Left cardiac atrium (tissue), 4 donors: ENCODE data around the gene KIAA2012. TPM values are rescaled to one million over a fixed set of nuclear protein-coding genes. Genes with fewer than 3 reads are reported as not detected.
A peak's percentile ranks its signal among the peaks of the same experiment; 100 is the strongest.

Experiments used
- ATAC-seq, 2 donors: fragments of 200-7000 bp; cut with Tn5 transposase; one replicate each; pipeline ENCODE4 v1.9.1; 2020; ENCODE audit warnings: mild to moderate bottlenecking in 2 of 2, moderate library complexity in 2 of 2
- DNase-seq: peaks from one replicate; pipeline ENCODE4 v3.0.0-alpha.2; 2020
- intact Hi-C, 2 donors: fragments of 100-400 bp; cut with DNase I; formaldehyde crosslinking; loops; one replicate each; pipeline versions ENCODE4 v1.14.1 to v1.15.1; 2022 to 2023
- total RNA-seq, 2 donors: library from RNA; stranded (reverse); fragmentation: NEBNext Ultra II Directional; extraction: Animal tissue kit (Norgen Biotek cat#: 25700); gene quantifications; one replicate each; pipeline ENCODE4 v1.2.1, GENCODE V29; 2021
- donor health status: DM: no; HTN: yes; CAD: no.
- donor health status: DM: no; HTN: yes; CAD: no; lungs with severe emphysema.
- donor health status: DM: yes; HTN: yes; CAD: no.
- donor health status: Dilated cardiomyopathy.

The KIAA2012 gene
- total RNA-seq, 2 donors from 2014 or later: not detected

- no peak for ATAC-seq
- intact Hi-C loops: no loop called here
- DNase-seq: no peak
These were observed 6.2 kb upstream of the KIAA2012 start for GRCh38 chr2:202066875-202067274.

- DNase-seq: no peak
- intact Hi-C loops: no loop called here
- ATAC-seq: no peak
These were observed 5.5 kb upstream of the KIAA2012 start for GRCh38 chr2:202067589-202067988.

- ATAC-seq (no peak), DNase-seq (no peak)
- intact Hi-C loops: no loop called here
These were observed 3.6 kb upstream of the KIAA2012 start for GRCh38 chr2:202069170-202070067.

- DNase-seq: no peak
- intact Hi-C loops: no loop called here
- no peak for ATAC-seq
These were observed 1.9 kb upstream of the KIAA2012 start for GRCh38 chr2:202071107-202071506.

- ATAC-seq: no peak
- intact Hi-C loops: no loop called here
These were observed 829 bp upstream of the KIAA2012 start for GRCh38 chr2:202072226-202072625.

GRCh38 chr2:202074324-202074723, 1.3 kb downstream of the KIAA2012 start:
- DNase-seq (no peak), ATAC-seq (no peak)
- intact Hi-C loops: no loop called here

More at GRCh38 chr2:202072226-202072625, 829 bp upstream of the KIAA2012 start:
- DNase-seq: no peak

GRCh38 chr2:202079310-202079709, 6.3 kb downstream of the KIAA2012 start:
- intact Hi-C loops: no loop called here
- ATAC-seq (no peak), DNase-seq (no peak)

- intact Hi-C loops: no loop called here
These were observed 11.2 kb downstream of the KIAA2012 start for GRCh38 chr2:202084265-202084664.

GRCh38 chr2:202088777-202089176, 15.7 kb downstream of the KIAA2012 start:
- peak; percentile 41 to 82 for ATAC-seq
- no peak for DNase-seq
- intact Hi-C loops: no loop called here

More at GRCh38 chr2:202084265-202084664, 11.2 kb downstream of the KIAA2012 start:
- ATAC-seq (peak in 1 of 2 donors; percentile 30), DNase-seq (no peak)

- intact Hi-C loops: no loop called here
- peak; percentile 38 to 46 for ATAC-seq
- DNase-seq: peak; percentile 28
These were observed 17.5 kb downstream of the KIAA2012 start for GRCh38 chr2:202090530-202090929.

GRCh38 chr2:202091476-202091875, 18.4 kb downstream of the KIAA2012 start:
- ATAC-seq: peak in 1 of 2 donors; percentile 51
- intact Hi-C loops: no loop called here
- DNase-seq: no peak

- ATAC-seq (no peak), DNase-seq (no peak)
- intact Hi-C loops: no loop called here
These were observed 21.5 kb downstream of the KIAA2012 start for GRCh38 chr2:202094426-202094986.

GRCh38 chr2:202095235-202095634, 22.2 kb downstream of the KIAA2012 start:
- ATAC-seq (no peak), DNase-seq (no peak)
- intact Hi-C loops: no loop called here

- peak in 1 of 2 donors; percentile 48 for ATAC-seq
- no peak for DNase-seq
- intact Hi-C loops: no loop called here
These were observed 23.7 kb downstream of the KIAA2012 start for GRCh38 chr2:202096736-202097135.

- DNase-seq: no peak
- intact Hi-C loops: no loop called here
These were observed 25.2 kb downstream of the KIAA2012 start for GRCh38 chr2:202098291-202098690.

GRCh38 chr2:202099515-202099914, 26.5 kb downstream of the KIAA2012 start:
- DNase-seq (no peak), ATAC-seq (no peak)
- intact Hi-C loops: no loop called here

More at GRCh38 chr2:202098291-202098690, 25.2 kb downstream of the KIAA2012 start:
- ATAC-seq: peak; percentile 23 to 68

GRCh38 chr2:202100176-202100575, 27.1 kb downstream of the KIAA2012 start:
- intact Hi-C loops: no loop called here
- DNase-seq (no peak), ATAC-seq (no peak)

GRCh38 chr2:202101026-202101579, 28.0 kb downstream of the KIAA2012 start:
- ATAC-seq: no peak
- intact Hi-C loops: no loop called here

GRCh38 chr2:202102425-202103000, 29.5 kb downstream of the KIAA2012 start:
- ATAC-seq (no peak), DNase-seq (no peak)
- intact Hi-C loops: no loop called here

More at GRCh38 chr2:202101026-202101579, 28.0 kb downstream of the KIAA2012 start:
- no peak for DNase-seq
